WTC11 (cell line): ENCODE measurements around the gene TBX10. TPM values are rescaled to one million over a fixed set of nuclear protein-coding genes. Genes with fewer than 3 reads are reported as not detected.

Source experiments
- ATAC-seq: fragments of 200-7000 bp; cut with Tn5 transposase; 2 replicates; pipeline ENCODE4 v1.10.0; 2021; ENCODE audit warnings: mild to moderate bottlenecking, moderate library complexity
- CTCF ChIA-PET: fragments of 300-600 bp; sonication (Branson Sonifier 250); formaldehyde crosslinking; loops from one replicate; lab custom pipeline; 2021; ENCODE audit warnings: antibody characterized with exemption; lab: Charles Lee
- POLR2A ChIA-PET: fragments of 350-600 bp; sonication (Branson Sonifier 250); formaldehyde crosslinking; loops from one replicate; lab custom pipeline; 2021; ENCODE audit warnings: antibody characterized with exemption; lab: Charles Lee
- DNase-seq: peaks from one replicate; pipeline ENCODE4 v3.0.0; 2021; ENCODE audit warnings: low spot score
- H3K27ac Mint-ChIP-seq: 2 replicates; pipeline ENCODE4 v1.8.0; 2021; ENCODE audit warnings: mixed read lengths
- H3K27me3 Mint-ChIP-seq: 2 replicates; pipeline ENCODE4 v1.8.0; 2021; ENCODE audit warnings: low read depth, mild to moderate bottlenecking, moderate library complexity, mixed read lengths
- H3K36me3 Mint-ChIP-seq: 2 replicates; pipeline ENCODE4 v1.8.0; 2021; ENCODE audit warnings: mixed read lengths
- H3K4me1 Mint-ChIP-seq: 2 replicates; pipeline ENCODE4 v1.8.0; 2022; ENCODE audit warnings: mixed read lengths
- H3K4me3 Mint-ChIP-seq: 2 replicates; pipeline ENCODE4 v1.8.0; 2021; ENCODE audit warnings: mild to moderate bottlenecking, moderate library complexity, mixed read lengths
- H3K9me3 Mint-ChIP-seq: 2 replicates; pipeline ENCODE4 v1.8.0; 2021; ENCODE audit warnings: mixed read lengths
- CBFB ChIP-seq: sonication (generic); formaldehyde crosslinking; IDR thresholded peaks from 2 replicates; pipeline ENCODE4 v1.8.1; 2022; ENCODE audit warnings: mild to moderate bottlenecking, low read depth, missing genetic modification reagents
- E2F1 ChIP-seq: sonication (generic); formaldehyde crosslinking; IDR thresholded peaks from 2 replicates; pipeline ENCODE4 v1.8.0; 2022; ENCODE audit warnings: mild to moderate bottlenecking, missing genetic modification reagents
- FOXP1 ChIP-seq: sonication (generic); formaldehyde crosslinking; IDR thresholded peaks from 2 replicates; pipeline ENCODE4 v1.8.0; 2022; ENCODE audit warnings: missing genetic modification reagents, mild to moderate bottlenecking, moderate library complexity, borderline replicate concordance
- GABPB1 ChIP-seq: sonication (generic); formaldehyde crosslinking; IDR thresholded peaks from 2 replicates; pipeline ENCODE4 v1.8.1; 2023; ENCODE audit warnings: mild to moderate bottlenecking, missing genetic modification reagents
- HMGA2 ChIP-seq: fragments of 250-450 bp; sonication (Bioruptor Pico); IDR thresholded peaks from 2 replicates; pipeline ENCODE4 v1.4.0; 2021; ENCODE audit warnings: mild to moderate bottlenecking, moderate library complexity
- KAT7 ChIP-seq: sonication (generic); formaldehyde crosslinking; IDR thresholded peaks from 2 replicates; pipeline ENCODE4 v1.8.1; 2023; ENCODE audit warnings: missing genetic modification reagents, mild to moderate bottlenecking, borderline replicate concordance
- MXD4 ChIP-seq: fragments of 250-450 bp; sonication (Bioruptor Pico); IDR thresholded peaks from 2 replicates; pipeline ENCODE4 v1.8.0; 2021; ENCODE audit warnings: mild to moderate bottlenecking, moderate library complexity, borderline replicate concordance
- OVOL2 ChIP-seq: fragments of 250-450 bp; sonication (Bioruptor Pico); IDR thresholded peaks from 2 replicates; pipeline ENCODE4 v1.9.0; 2021; ENCODE audit warnings: mild to moderate bottlenecking, borderline replicate concordance
- SMAD3 ChIP-seq: sonication (generic); formaldehyde crosslinking; IDR thresholded peaks from 2 replicates; pipeline ENCODE4 v1.8.0; 2022; ENCODE audit warnings: missing genetic modification reagents, mild to moderate bottlenecking, borderline replicate concordance
- TEAD4 ChIP-seq: sonication (generic); formaldehyde crosslinking; IDR thresholded peaks from 2 replicates; pipeline ENCODE4 v1.8.0; 2022; ENCODE audit warnings: mild to moderate bottlenecking, missing genetic modification reagents
- TP53 ChIP-seq: sonication (generic); formaldehyde crosslinking; IDR thresholded peaks from 2 replicates; pipeline ENCODE4 v1.8.1; 2023; ENCODE audit warnings: mild to moderate bottlenecking, missing genetic modification reagents
- ZNF263 ChIP-seq: sonication (generic); formaldehyde crosslinking; IDR thresholded peaks from 2 replicates; pipeline ENCODE4 v1.8.1; 2022; ENCODE audit warnings: low read depth, mild to moderate bottlenecking, moderate library complexity, missing genetic modification reagents
- ZNF423 ChIP-seq: fragments of 250-450 bp; sonication (Bioruptor Pico); IDR thresholded peaks from 2 replicates; pipeline ENCODE4 v2.1.2; 2022; ENCODE audit warnings: mild to moderate bottlenecking, moderate library complexity
- ZNF512 ChIP-seq: sonication (generic); formaldehyde crosslinking; IDR thresholded peaks from 2 replicates; pipeline ENCODE4 v1.8.1; 2022; ENCODE audit warnings: missing genetic modification reagents, borderline replicate concordance
- ZNF671 ChIP-seq: fragments of 250-450 bp; sonication (Bioruptor Pico); IDR thresholded peaks from 2 replicates; pipeline ENCODE4 v1.8.0; 2021; ENCODE audit warnings: mild to moderate bottlenecking
- total RNA-seq: library from RNA; stranded (reverse); gene quantifications from 3 replicates; pipeline ENCODE4 v1.2.3, GENCODE V29; 2021
- TF ChIP-seq, protein P1 (sequence below): sonication (generic); formaldehyde crosslinking; IDR thresholded peaks from 2 replicates; pipeline ENCODE4 v1.8.0; 2022; ENCODE audit warnings: mild to moderate bottlenecking, missing genetic modification reagents
- TF ChIP-seq, protein P2 (sequence below): sonication (generic); formaldehyde crosslinking; IDR thresholded peaks from 2 replicates; pipeline ENCODE4 v1.8.1; 2023; ENCODE audit warnings: mild to moderate bottlenecking, missing genetic modification reagents, moderate library complexity
- TF ChIP-seq, protein P3 (sequence below): sonication (generic); formaldehyde crosslinking; IDR thresholded peaks from 2 replicates; pipeline ENCODE4 v1.8.0; 2022; ENCODE audit warnings: missing genetic modification reagents

Gene TBX10
- total RNA-seq, 1 experiment from 2014 or later: not detected

DNA sequence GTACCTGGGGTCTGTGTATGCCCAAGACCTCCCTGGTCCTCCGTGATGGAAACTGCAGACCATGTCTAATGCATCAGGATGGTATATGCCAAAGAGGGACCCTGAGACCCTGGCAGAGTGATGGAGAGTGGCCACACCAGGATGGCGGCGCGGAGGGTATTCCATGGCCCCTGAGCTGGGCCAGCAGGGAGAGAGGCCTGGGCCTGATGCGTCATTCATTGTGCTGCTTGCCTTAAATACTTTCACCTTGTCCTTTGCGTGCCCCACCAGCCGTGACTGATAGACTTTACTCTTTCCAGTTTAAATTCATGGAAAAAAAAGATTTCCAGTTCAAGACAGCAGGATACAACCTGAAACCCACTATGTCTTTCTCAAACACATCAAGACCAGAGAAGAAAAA, 38.5 kb downstream of the TBX10 start (continued):
- TF ChIP-seq, protein P1, sequence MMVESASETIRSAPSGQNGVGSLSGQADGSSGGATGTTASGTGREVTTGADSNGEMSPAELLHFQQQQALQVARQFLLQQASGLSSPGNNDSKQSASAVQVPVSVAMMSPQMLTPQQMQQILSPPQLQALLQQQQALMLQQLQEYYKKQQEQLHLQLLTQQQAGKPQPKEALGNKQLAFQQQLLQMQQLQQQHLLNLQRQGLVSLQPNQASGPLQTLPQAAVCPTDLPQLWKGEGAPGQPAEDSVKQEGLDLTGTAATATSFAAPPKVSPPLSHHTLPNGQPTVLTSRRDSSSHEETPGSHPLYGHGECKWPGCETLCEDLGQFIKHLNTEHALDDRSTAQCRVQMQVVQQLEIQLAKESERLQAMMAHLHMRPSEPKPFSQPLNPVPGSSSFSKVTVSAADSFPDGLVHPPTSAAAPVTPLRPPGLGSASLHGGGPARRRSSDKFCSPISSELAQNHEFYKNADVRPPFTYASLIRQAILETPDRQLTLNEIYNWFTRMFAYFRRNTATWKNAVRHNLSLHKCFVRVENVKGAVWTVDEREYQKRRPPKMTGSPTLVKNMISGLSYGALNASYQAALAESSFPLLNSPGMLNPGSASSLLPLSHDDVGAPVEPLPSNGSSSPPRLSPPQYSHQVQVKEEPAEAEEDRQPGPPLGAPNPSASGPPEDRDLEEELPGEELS (CRISPR knock-in tag): no peak
- TF ChIP-seq, protein P2, sequence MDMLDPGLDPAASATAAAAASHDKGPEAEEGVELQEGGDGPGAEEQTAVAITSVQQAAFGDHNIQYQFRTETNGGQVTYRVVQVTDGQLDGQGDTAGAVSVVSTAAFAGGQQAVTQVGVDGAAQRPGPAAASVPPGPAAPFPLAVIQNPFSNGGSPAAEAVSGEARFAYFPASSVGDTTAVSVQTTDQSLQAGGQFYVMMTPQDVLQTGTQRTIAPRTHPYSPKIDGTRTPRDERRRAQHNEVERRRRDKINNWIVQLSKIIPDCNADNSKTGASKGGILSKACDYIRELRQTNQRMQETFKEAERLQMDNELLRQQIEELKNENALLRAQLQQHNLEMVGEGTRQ: no peak
- no peak for TF ChIP-seq ZNF671
- no peak for TF ChIP-seq HMGA2
- no peak for TF ChIP-seq ZNF263 (CRISPR knock-in tag)
- TF ChIP-seq, protein P3, sequence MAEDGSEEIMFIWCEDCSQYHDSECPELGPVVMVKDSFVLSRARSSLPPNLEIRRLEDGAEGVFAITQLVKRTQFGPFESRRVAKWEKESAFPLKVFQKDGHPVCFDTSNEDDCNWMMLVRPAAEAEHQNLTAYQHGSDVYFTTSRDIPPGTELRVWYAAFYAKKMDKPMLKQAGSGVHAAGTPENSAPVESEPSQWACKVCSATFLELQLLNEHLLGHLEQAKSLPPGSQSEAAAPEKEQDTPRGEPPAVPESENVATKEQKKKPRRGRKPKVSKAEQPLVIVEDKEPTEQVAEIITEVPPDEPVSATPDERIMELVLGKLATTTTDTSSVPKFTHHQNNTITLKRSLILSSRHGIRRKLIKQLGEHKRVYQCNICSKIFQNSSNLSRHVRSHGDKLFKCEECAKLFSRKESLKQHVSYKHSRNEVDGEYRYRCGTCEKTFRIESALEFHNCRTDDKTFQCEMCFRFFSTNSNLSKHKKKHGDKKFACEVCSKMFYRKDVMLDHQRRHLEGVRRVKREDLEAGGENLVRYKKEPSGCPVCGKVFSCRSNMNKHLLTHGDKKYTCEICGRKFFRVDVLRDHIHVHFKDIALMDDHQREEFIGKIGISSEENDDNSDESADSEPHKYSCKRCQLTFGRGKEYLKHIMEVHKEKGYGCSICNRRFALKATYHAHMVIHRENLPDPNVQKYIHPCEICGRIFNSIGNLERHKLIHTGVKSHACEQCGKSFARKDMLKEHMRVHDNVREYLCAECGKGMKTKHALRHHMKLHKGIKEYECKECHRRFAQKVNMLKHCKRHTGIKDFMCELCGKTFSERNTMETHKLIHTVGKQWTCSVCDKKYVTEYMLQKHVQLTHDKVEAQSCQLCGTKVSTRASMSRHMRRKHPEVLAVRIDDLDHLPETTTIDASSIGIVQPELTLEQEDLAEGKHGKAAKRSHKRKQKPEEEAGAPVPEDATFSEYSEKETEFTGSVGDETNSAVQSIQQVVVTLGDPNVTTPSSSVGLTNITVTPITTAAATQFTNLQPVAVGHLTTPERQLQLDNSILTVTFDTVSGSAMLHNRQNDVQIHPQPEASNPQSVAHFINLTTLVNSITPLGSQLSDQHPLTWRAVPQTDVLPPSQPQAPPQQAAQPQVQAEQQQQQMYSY (CRISPR knock-in tag): no peak
- TF ChIP-seq GABPB1 (CRISPR knock-in tag): no peak
- no peak for TF ChIP-seq TEAD4
- TF ChIP-seq ZNF423: no peak
- no peak for TF ChIP-seq ZNF512 (CRISPR knock-in tag)
- no peak for TF ChIP-seq MXD4
- no peak for TF ChIP-seq SMAD3 (CRISPR knock-in tag)

- Mint-ChIP-seq H3K36me3 (peaks cover 13% of the 10 kb centered on the region), H3K9me3 (peaks cover 26% of the 10 kb centered on the region), H3K27me3 (peaks cover 13% of the 10 kb centered on the region), H3K4me1 (peaks cover 19% of the 10 kb centered on the region), H3K4me3 (no peak overlapping the region), H3K27ac (no peak overlapping the region)
- ATAC-seq (no peak), DNase-seq (no peak)
- ChIA-PET POLR2A (no interaction called here), CTCF (interaction anchor here (0.7 kb wide), 1 partner anchor 17 kb away, joined by 4 read pairs; the partner anchor contains the start of gene GSTP1)
- TF ChIP-seq E2F1: no peak
- TF ChIP-seq KAT7: no peak
- TF ChIP-seq CBFB: no peak
Measured at GRCh38 chr11:67600324-67601029, 39.1 kb downstream of the TBX10 start.

DNA sequence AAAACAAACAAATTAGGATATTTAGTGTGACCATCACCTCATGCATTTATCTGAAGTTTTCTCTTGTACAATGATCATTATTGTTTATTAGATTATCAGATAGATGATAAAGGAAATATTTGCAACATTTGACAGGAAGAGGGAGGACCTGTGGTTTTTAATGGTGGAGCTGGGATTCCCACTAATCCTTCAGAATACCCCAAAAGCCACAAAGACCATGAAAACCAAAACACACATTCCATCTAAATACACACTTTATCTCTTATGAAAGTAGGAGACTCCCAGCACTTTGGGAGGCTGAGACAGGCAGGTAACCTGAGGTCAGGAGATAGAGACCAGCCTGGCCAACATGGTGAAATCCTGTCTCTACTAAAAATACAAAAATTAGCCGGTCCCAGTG, 40.4 kb downstream of the TBX10 start:
- peaks cover 5% of the 10 kb centered on the region for H3K27me3 Mint-ChIP-seq
- no peak overlapping the region for H3K27ac Mint-ChIP-seq
- H3K36me3 Mint-ChIP-seq: peaks cover 13% of the 10 kb centered on the region
- peaks cover 9% of the 10 kb centered on the region for H3K4me1 Mint-ChIP-seq
- ATAC-seq (no peak), DNase-seq (no peak)
- ChIA-PET POLR2A (interaction anchor here (0.6 kb wide), 1 partner anchor 226 kb away, joined by 5 read pairs; the partner anchor contains the start of gene CLCF1), CTCF (no interaction called here)
- peaks cover 26% of the 10 kb centered on the region for H3K9me3 Mint-ChIP-seq
- no peak overlapping the region for H3K4me3 Mint-ChIP-seq
- TF ChIP-seq FOXP1 (CRISPR knock-in tag) (no peak), TP53 (no peak), ZNF263 (CRISPR knock-in tag) (no peak), OVOL2 (no peak)
- TF ChIP-seq, protein P3 (CRISPR knock-in tag): no peak
- TF ChIP-seq, protein P1 (CRISPR knock-in tag): no peak
